ENCODE measurements around the gene PDLIM4. TPM values are rescaled to one million over a fixed set of nuclear protein-coding genes. Genes with fewer than 3 reads are reported as not detected.

PDLIM4 gene
- polyA plus RNA-seq, 1 donor from 2014 or later, result not detected

DNA sequence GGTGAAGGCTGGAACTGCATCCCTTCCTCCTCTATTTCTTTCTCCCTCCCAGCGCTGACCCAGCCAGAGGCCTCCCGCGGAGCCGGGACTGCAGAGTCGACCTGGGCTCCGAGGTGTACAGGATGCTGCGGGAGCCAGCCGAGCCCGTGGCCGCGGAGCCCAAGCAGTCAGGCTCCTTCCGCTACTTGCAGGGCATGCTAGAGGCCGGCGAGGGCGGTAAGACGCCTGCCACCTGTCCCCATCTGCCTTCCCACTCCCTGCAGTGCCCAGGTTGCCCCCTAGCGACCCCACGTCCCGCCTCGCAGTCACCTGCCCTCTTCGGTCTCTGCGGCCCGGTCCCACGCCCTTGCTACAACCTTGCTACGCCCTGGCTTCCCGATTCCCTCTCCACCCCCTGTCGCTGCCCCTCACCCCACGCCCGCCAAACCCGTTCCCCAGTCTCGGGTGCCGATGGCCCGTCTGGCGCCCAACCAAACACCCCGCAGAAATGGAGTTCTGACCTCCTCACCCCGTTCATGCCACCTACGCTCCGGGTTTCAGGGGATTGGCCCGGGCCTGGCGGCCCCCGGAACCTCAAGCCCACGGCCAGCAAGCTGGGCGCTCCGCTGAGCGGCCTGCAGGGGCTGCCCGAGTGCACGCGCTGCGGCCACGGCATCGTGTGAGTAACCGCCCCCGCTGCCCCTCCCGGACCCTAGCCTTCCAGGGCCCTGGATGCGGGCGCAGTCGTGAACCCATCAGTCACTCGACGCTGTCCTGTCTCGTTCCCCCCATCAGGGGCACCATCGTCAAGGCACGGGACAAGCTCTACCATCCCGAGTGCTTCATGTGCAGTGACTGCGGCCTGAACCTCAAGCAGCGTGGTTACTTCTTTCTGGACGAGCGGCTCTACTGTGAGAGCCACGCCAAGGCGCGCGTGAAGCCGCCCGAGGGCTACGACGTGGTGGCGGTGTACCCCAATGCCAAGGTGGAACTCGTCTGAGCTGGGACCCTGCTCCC, 14.1 kb downstream of the PDLIM4 start:
- no peaks in the 10 kb centered on the region for H3K9me2 ChIP-seq (ENCODE audit: insufficient read depth, low read length)

More for the DNA sequence above, 14.1 kb downstream of the PDLIM4 start:
- no peak overlapping the region for H3K9ac ChIP-seq (ENCODE audit: low read length)
- TF ChIP-seq MXI1 (conservative IDR thresholded peaks at IDR 0.05; ENCODE audit: poor library complexity, severe bottlenecking) (no peak), EZH2 (IDR thresholded peaks at IDR 0.05; ENCODE audit: borderline replicate concordance, insufficient read depth, low read length, poor library complexity, severe bottlenecking) (no peak), RAD21 (conservative IDR thresholded peaks at IDR 0.05) (no peak), EP300 (conservative IDR thresholded peaks at IDR 0.05; ENCODE audit: poor library complexity, severe bottlenecking) (no peak), POLR2AphosphoS5 (IDR thresholded peaks at IDR 0.05) (no peak), TAF1 (IDR thresholded peaks at IDR 0.05; ENCODE audit: low read depth) (no peak), CTCF (IDR thresholded peaks at IDR 0.05; ENCODE audit: poor library complexity, severe bottlenecking) (no peak), REST (IDR thresholded peaks at IDR 0.05; ENCODE audit: borderline replicate concordance) (no peak), SMC3 (conservative IDR thresholded peaks at IDR 0.05; ENCODE audit: poor library complexity) (no peak)
- no peaks in the 10 kb centered on the region for H3F3A ChIP-seq (ENCODE audit: insufficient read depth, low read length, poor library complexity, severe bottlenecking)
- no peaks in the 10 kb centered on the region for H3K9me3 ChIP-seq (ENCODE audit: low read length)
- no peak overlapping the region for H3K4me2 ChIP-seq (ENCODE audit: low read length)
- H4K20me1 ChIP-seq (ENCODE audit: insufficient read depth), result no peaks in the 10 kb centered on the region
- H3K27ac ChIP-seq (ENCODE audit: low read length), result no peak overlapping the region
- H3K4me3 ChIP-seq (ENCODE audit: low read length), result no peak overlapping the region
- H3K27me3 ChIP-seq (ENCODE audit: insufficient read depth, low read depth, low read length), result no peaks in the 10 kb centered on the region
- H3K79me2 ChIP-seq (replicated peaks; ENCODE audit: insufficient read depth, low read length), result no peaks in the 10 kb centered on the region
- H3K36me3 ChIP-seq (ENCODE audit: insufficient read depth, low read length), result no peaks in the 10 kb centered on the region
- H2AFZ ChIP-seq (ENCODE audit: low read depth, low read length), result no peak overlapping the region

Data from neural cell (in vitro differentiated cells).